ENCODE measurements around the gene CDC42EP1. TPM values are rescaled to one million over a fixed set of nuclear protein-coding genes. Genes with fewer than 3 reads are reported as not detected.
"Not testable (repeated sequence)": the region's sequence is repeated elsewhere in the genome, so short reads cannot be mapped to it uniquely, and the experiment has no call there.

The CDC42EP1 gene
- total and polyA plus RNA-seq, 8 donors = 68.8 to 139 (median 88.3) TPM

DNA sequence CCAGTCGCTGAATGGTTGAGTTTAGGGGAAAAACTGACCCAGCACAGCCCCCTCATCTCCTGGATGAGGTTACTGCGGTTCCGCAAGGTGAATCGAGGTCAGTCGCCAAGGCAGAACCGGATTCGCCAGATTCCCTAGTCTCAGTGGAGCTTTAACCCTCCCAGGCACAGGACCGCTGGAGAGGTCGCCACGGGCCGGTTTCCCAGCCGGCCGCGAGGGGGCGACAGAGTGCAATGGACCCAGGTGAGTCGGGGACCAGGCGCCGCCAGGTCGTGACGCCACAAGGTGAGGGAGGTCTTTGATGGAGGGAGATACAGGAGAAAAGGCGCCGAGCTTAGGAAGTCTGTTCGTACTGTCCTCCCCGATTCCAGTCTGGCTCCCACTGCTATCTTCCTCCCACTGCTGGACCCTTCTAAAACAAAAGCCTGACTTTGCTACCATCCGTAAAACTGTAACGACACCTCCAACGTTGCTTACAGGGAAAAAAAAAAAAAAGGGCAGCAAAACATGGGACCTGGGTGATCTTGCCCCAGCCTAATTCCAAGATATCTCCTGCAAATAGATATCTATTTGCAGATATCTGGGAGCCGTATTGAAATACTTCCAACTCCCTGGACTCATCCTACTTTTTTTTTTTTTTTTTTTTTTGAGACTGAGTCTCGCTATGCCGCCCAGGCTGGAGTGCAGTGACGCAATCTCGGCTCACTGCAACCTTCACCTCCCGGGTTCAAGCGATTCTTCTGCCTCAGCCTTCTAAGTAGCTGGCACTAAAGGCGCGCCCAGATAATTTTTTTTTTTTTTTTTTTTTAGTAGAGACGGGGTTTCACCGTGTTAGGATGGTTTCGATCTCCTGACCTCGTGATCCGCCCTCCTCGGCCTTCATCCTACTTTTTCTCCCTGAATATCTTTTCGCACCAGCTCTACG is 47.0 kb downstream of the CDC42EP1 start:
- intact Hi-C loops (cut with DNase I) = no loop called here
- Histone ChIP-seq H3K4me1 (peaks cover 5 to 19% (median 14%) of the 10 kb centered on the region in 3 donors), H3K4me3 (peak overlapping the region; percentile 2 to 89 (median 46)), H3K27ac (peak overlapping the region; percentile 84 to 98 (median 96)), H3K36me3 (no peaks in the 10 kb centered on the region), H3K9me3 (no peaks in the 10 kb centered on the region), H3K27me3 (no peaks in the 10 kb centered on the region)
- ATAC-seq (peak; percentile 66 to 77 (median 71)), FAIRE-seq (no peak), DNase-seq (peak; percentile 94 to 99 (median 96))
- 1% methylated on average over 43 to 44 of the region's 44 CpGs for WGBS, 2 donors
- TF ChIP-seq, protein P1, sequence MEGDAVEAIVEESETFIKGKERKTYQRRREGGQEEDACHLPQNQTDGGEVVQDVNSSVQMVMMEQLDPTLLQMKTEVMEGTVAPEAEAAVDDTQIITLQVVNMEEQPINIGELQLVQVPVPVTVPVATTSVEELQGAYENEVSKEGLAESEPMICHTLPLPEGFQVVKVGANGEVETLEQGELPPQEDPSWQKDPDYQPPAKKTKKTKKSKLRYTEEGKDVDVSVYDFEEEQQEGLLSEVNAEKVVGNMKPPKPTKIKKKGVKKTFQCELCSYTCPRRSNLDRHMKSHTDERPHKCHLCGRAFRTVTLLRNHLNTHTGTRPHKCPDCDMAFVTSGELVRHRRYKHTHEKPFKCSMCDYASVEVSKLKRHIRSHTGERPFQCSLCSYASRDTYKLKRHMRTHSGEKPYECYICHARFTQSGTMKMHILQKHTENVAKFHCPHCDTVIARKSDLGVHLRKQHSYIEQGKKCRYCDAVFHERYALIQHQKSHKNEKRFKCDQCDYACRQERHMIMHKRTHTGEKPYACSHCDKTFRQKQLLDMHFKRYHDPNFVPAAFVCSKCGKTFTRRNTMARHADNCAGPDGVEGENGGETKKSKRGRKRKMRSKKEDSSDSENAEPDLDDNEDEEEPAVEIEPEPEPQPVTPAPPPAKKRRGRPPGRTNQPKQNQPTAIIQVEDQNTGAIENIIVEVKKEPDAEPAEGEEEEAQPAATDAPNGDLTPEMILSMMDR (IDR thresholded peaks at IDR 0.05) = peak; percentile 97 to 99 (median 98)

DNA sequence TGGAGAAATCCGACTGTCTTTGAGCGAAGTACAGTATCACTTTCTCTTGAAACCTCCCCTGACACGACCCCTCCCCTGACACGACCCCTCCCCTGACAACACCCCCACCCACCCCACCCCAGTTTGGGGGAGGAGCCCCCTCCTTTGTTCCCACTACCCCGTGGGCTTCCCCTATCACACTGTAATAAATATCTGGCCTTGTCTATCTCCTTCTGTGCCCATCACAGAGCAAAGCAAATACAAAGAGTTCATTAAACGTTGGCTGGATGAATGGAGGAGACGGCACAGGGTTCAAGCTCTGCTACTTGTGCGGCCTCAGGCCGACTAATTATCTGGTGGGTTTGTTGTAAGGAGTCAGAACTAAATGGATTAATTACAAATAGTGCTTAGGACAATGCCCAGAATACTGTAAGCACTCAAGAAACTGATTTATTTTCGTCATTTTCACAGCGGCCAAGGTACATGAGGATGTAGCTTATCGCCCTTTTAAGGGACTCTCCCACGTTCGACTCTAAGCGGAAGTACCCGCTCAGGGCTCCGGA is 47.7 kb downstream of the CDC42EP1 start:
- TF ChIP-seq, protein P1 (IDR thresholded peaks at IDR 0.05) = no peak
- ATAC-seq (peak; percentile 79 to 88 (median 82)), FAIRE-seq (peak; percentile 82)

DNA sequence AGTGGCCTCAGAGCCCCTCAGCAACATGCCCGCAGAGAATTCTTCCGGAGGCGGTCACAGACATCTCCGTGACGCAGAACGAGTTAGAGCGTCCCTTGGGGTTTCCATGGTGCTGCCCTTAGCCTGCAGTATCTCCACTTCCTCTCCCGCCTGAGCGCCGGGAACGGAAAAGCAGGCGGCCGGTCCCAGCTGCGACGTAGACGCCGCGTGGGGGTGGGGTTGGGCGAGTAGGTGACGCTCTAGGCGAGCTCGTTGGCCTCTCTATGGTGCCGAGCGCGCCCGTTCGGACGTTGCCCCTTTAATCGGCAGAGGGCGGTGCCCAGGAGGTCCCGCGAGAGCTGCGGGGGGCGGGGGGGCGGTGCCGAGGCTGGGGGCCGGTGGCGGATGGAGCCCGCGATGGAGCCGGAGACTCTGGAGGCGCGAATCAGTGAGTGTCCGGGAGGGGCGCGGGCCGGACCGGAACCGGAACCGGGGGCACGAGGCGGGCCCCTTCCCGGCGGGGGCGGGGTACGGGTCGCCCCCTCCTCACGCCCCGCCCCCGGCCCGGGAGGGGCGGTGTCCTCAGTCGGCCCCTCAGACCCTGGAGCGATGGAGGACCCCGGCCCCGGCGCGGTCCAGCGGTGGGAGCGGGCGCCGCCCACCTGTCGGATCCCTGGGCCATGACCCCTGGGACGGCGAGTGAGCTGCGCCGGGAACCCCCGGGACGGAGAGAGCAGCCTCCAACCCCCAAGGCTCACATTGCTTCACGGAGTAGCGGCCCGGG is 48.4 kb downstream of the CDC42EP1 start, which contains the start of gene GGA1:
TSS of gene GGA1 (plus strand) at position 358 of the 763 bp plus-strand sequence. CDS start at position 385, 27 bp downstream.
- Histone ChIP-seq H3K9me3 (no peaks in the 10 kb centered on the region), H3K4me1 (peaks cover 5 to 19% (median 13%) of the 10 kb centered on the region in 3 donors), H3K27ac (peak within 1 kb of the TSS; percentile 84 to 98 (median 96)), H3K4me3 (peak within 1 kb of the TSS; percentile 78 to 98 (median 84)), H3K36me3 (no peaks in the 10 kb centered on the region), H3K27me3 (no peaks in the 10 kb centered on the region)
- TF ChIP-seq, protein P1 (IDR thresholded peaks at IDR 0.05) = no peak
- 0 to 1% methylated on average over 69 to 82 of the region's 82 CpGs for WGBS, 2 donors
- ATAC-seq (peak; percentile 82 to 91 (median 86)), DNase-seq (peak; percentile 93 to 97 (median 95)), FAIRE-seq (no peak)
- intact Hi-C loops (cut with DNase I) = no loop called here

More for the DNA sequence above, 47.7 kb downstream of the CDC42EP1 start:
- no peaks in the 10 kb centered on the region for H3K27me3 ChIP-seq
- peaks cover 5 to 19% (median 13%) of the 10 kb centered on the region in 3 donors for H3K4me1 ChIP-seq
- H3K4me3 ChIP-seq = peak overlapping the region; percentile 78 to 98 (median 84)
- 2% methylated on average over 17 of the region's 17 CpGs for WGBS, 2 donors
- DNase-seq = no peak
- no peaks in the 10 kb centered on the region for H3K36me3 ChIP-seq
- H3K9me3 ChIP-seq = no peaks in the 10 kb centered on the region
- H3K27ac ChIP-seq = peak overlapping the region; percentile 84 to 98 (median 96)
- intact Hi-C loops (cut with DNase I) = no loop called here

- Histone ChIP-seq H3K36me3 (no peaks in the 10 kb centered on the region), H3K27ac (peak overlapping the region; percentile 84 to 98 (median 96)), H3K27me3 (no peaks in the 10 kb centered on the region), H3K9me3 (no peaks in the 10 kb centered on the region), H3K4me1 (peaks cover 5 to 19% (median 13%) of the 10 kb centered on the region in 3 donors), H3K4me3 (peak overlapping the region; percentile 78 to 98 (median 84))
- no peak for DNase-seq
- intact Hi-C loops (cut with DNase I) = no loop called here
- TF ChIP-seq, protein P1 (IDR thresholded peaks at IDR 0.05) = no peak
- no peak for FAIRE-seq
- ATAC-seq = no peak
- 9 to 16% methylated on average over 26 of the region's 26 CpGs for WGBS, 2 donors
Observed at GRCh38 chr22:37609240-37610152, 49.2 kb downstream of the CDC42EP1 start.

DNA sequence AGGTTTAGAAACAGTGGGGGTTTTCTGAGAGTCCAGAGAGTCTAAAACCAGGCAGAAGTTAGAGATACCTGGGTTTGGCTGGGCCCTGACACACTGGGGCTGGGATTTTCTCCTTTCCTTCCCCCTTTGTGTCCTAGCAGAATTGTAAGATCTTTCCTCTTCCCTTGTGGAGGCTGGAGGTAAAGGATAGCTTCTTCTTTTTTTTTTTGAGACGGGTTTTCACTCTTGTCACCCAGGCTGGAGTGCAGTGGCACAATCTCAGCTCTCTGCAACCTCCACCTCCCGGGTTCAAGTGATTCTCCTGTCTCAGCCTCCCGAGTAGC is 49.8 kb downstream of the CDC42EP1 start:
- H3K4me1 ChIP-seq = peaks cover 5 to 19% (median 13%) of the 10 kb centered on the region in 3 donors
- 74 to 86% methylated on average over 3 of the region's 3 CpGs for WGBS, 2 donors
- DNase-seq; FAIRE-seq; intact Hi-C loops (cut with DNase I); ATAC-seq; H3K9me3 ChIP-seq; H3K27me3 ChIP-seq; H3K36me3 ChIP-seq: not testable (repeated sequence)
- H3K27ac ChIP-seq = peak overlapping the region in 2 of 4 donors; percentile 84 to 96
- peak overlapping the region in 1 of 4 donors; percentile 89 for H3K4me3 ChIP-seq
